Medulla oblongata (tissue), 1 donor: ENCODE data around the gene KRTAP10-4.
"Not testable (repeated sequence)": the region's sequence is repeated elsewhere in the genome, so short reads cannot be mapped to it uniquely, and the experiment has no call there.

Source experiments
- DNase-seq: peaks from one replicate; pipeline ENCODE4 v3.0.0-alpha.2; 2015; ENCODE audit errors: extremely low spot score

The KRTAP10-4 gene

GRCh38 chr21:44578371-44579055 lies 5.0 kb downstream of the KRTAP10-4 start:
- no peak for DNase-seq

- DNase-seq: no peak
Observed at GRCh38 chr21:44579056-44579832, 5.7 kb downstream of the KRTAP10-4 start.

GRCh38 chr21:44579833-44580144 lies 6.3 kb downstream of the KRTAP10-4 start:
- no peak for DNase-seq

- not testable (repeated sequence) for DNase-seq
Observed at GRCh38 chr21:44580231-44580821, 6.8 kb downstream of the KRTAP10-4 start, which contains the start of gene KRTAP10-5. TSS of gene KRTAP10-5 (minus strand) at chr21:44580604. CDS start at chr21:44580578, 26 bp downstream.

- no peak for DNase-seq
Observed at GRCh38 chr21:44581158-44581557, 7.6 kb downstream of the KRTAP10-4 start.

GRCh38 chr21:44582055-44582454 lies 8.5 kb downstream of the KRTAP10-4 start:
- DNase-seq: no peak

- DNase-seq: no peak
Observed at GRCh38 chr21:44583089-44583799, 9.7 kb downstream of the KRTAP10-4 start.

- no peak for DNase-seq
Observed at GRCh38 chr21:44583800-44584147, 10.2 kb downstream of the KRTAP10-4 start.

- no peak for DNase-seq
Observed at GRCh38 chr21:44585892-44586291, 12.4 kb downstream of the KRTAP10-4 start.

GRCh38 chr21:44589094-44589493 lies 15.6 kb downstream of the KRTAP10-4 start:
- DNase-seq: no peak

GRCh38 chr21:44589586-44590305 lies 16.2 kb downstream of the KRTAP10-4 start:
- DNase-seq: no peak

GRCh38 chr21:44590311-44590721 lies 16.8 kb downstream of the KRTAP10-4 start:
- no peak for DNase-seq

GRCh38 chr21:44590897-44591800 lies 17.6 kb downstream of the KRTAP10-4 start:
- not testable (repeated sequence) for DNase-seq

- not testable (repeated sequence) for DNase-seq
Observed at GRCh38 chr21:44591801-44592130, 18.2 kb downstream of the KRTAP10-4 start.

- no peak for DNase-seq
Observed at GRCh38 chr21:44592446-44593311, 19.1 kb downstream of the KRTAP10-4 start, which contains the start of gene KRTAP10-6. TSS of gene KRTAP10-6 (minus strand) at chr21:44592505. CDS start at chr21:44592484, 21 bp downstream.

GRCh38 chr21:44593598-44594405 lies 20.3 kb downstream of the KRTAP10-4 start:
- DNase-seq: no peak

- no peak for DNase-seq
Observed at GRCh38 chr21:44594406-44594916, 20.9 kb downstream of the KRTAP10-4 start.

- no peak for DNase-seq
Observed at GRCh38 chr21:44595524-44595923, 22.0 kb downstream of the KRTAP10-4 start.
